Muscle of back (tissue), 11 donors: Measurements from ENCODE around the gene BMX. TPM values are rescaled to one million over a fixed set of nuclear protein-coding genes. Genes with fewer than 3 reads are reported as not detected.

ENCODE experiments used
- DNase-seq, 3 donors: peaks; one replicate each; pipeline versions ENCODE4 v3.0.0 to v3.0.0-alpha.2; 2013
- polyA plus RNA-seq, 10 donors: library from polyadenylated mRNA; unstranded; fragments of 120-200 nt; gene quantifications; one replicate each; pipeline ENCODE4 v1.2.1, GENCODE V29; 2013; ENCODE audit not compliant: insufficient read length in 10 of 10

Gene BMX
- polyA plus RNA-seq, 10 donors: 1.2 to 3.2 (median 2.3) TPM

- no peak for DNase-seq
These were observed 67.4 kb downstream of the BMX start for GRCh38 chrX:15567886-15568616.

- no peak for DNase-seq
These were observed 69.5 kb downstream of the BMX start for GRCh38 chrX:15570145-15570544.

GRCh38 chrX:15574017-15574416 is 73.4 kb downstream of the BMX start:
- DNase-seq: no peak

GRCh38 chrX:15576019-15576418 is 75.4 kb downstream of the BMX start:
- no peak for DNase-seq

- DNase-seq: peak in 1 of 3 donors; percentile 5
These were observed 79.5 kb downstream of the BMX start for GRCh38 chrX:15579778-15580747.

GRCh38 chrX:15594371-15594770 is 93.8 kb downstream of the BMX start:
- DNase-seq: no peak

- DNase-seq: no peak
These were observed 97.4 kb downstream of the BMX start for GRCh38 chrX:15598026-15598425.

GRCh38 chrX:15599461-15599860 is 98.9 kb downstream of the BMX start:
- DNase-seq: no peak

- DNase-seq: no peak
These were observed 99.4 kb downstream of the BMX start for GRCh38 chrX:15600049-15600448.

GRCh38 chrX:15600745-15601144 is 100.1 kb downstream of the BMX start, which contains the start of gene ACE2:
ACE2 (minus strand) TSS chrX:15600960; CDS start chrX:15600911, 49 bp downstream.
- no peak for DNase-seq

GRCh38 chrX:15601932-15602331 is 101.3 kb downstream of the BMX start:
- DNase-seq: no peak

GRCh38 chrX:15602761-15603160 is 102.2 kb downstream of the BMX start:
- DNase-seq: no peak

- DNase-seq: no peak
These were observed 104.6 kb downstream of the BMX start for GRCh38 chrX:15605226-15605625.

Other genes with a start within 250 kb of the BMX start
- 1 to 10 TPM; 2.5 to 7.9 (median 4.1) TPM for gene ASB9, start 230.7 kb upstream of the BMX start, polyA plus RNA-seq
- 10 to 100 TPM in 5 of 10 donors, 1 to 10 TPM in 5; 3.2 to 15.7 (median 10.0) TPM for gene ASB11, start 185.2 kb upstream of the BMX start, polyA plus RNA-seq
- 10 to 100 TPM in 1 of 10 donors, 1 to 10 TPM in 9; 4.5 to 10.1 (median 7.7) TPM for gene PIGA, start 165.3 kb upstream of the BMX start, polyA plus RNA-seq
- gene VEGFD, start 116.4 kb upstream of the BMX start, polyA plus RNA-seq: 1 to 10 TPM in 3 of 10 donors, under 1 TPM in 7; 0.34 to 1.6 (median 0.86) TPM
- 1 to 10 TPM; 2.5 to 4.5 (median 2.9) TPM for gene PIR, start 7.5 kb upstream of the BMX start, polyA plus RNA-seq
- under 1 TPM in 3 of 10 donors, not detected in 7; 0.05 to 0.10 (median 0.09) TPM for gene ACE2, start 100.2 kb downstream of the BMX start, polyA plus RNA-seq
- under 1 TPM; 0.15 to 0.74 (median 0.49) TPM for gene CLTRN, start 164.0 kb downstream of the BMX start, polyA plus RNA-seq
- gene CA5B, start 237.5 kb downstream of the BMX start, polyA plus RNA-seq: 1 to 10 TPM; 2.9 to 6.7 (median 5.2) TPM